ENCODE measurements around the gene P2RY10.

- TF ChIP-seq EZH2 (IDR thresholded peaks at IDR 0.05; ENCODE audit: borderline replicate concordance, low read depth, low read length, severe bottlenecking): no peak
- TF ChIP-seq, protein P1, sequence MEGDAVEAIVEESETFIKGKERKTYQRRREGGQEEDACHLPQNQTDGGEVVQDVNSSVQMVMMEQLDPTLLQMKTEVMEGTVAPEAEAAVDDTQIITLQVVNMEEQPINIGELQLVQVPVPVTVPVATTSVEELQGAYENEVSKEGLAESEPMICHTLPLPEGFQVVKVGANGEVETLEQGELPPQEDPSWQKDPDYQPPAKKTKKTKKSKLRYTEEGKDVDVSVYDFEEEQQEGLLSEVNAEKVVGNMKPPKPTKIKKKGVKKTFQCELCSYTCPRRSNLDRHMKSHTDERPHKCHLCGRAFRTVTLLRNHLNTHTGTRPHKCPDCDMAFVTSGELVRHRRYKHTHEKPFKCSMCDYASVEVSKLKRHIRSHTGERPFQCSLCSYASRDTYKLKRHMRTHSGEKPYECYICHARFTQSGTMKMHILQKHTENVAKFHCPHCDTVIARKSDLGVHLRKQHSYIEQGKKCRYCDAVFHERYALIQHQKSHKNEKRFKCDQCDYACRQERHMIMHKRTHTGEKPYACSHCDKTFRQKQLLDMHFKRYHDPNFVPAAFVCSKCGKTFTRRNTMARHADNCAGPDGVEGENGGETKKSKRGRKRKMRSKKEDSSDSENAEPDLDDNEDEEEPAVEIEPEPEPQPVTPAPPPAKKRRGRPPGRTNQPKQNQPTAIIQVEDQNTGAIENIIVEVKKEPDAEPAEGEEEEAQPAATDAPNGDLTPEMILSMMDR (IDR thresholded peaks at IDR 0.05; ENCODE audit: extremely low read depth in 1 of 2, insufficient read depth in 1 of 2, low read depth in 1 of 2, low read length in 2 of 2): no peak
Measured at GRCh38 chrX:78997870-78998558, 52.8 kb downstream of the P2RY10 start.

Data from endothelial cell of umbilical vein (primary cell).